Measurements from ENCODE around the gene SEC22C.

DNA sequence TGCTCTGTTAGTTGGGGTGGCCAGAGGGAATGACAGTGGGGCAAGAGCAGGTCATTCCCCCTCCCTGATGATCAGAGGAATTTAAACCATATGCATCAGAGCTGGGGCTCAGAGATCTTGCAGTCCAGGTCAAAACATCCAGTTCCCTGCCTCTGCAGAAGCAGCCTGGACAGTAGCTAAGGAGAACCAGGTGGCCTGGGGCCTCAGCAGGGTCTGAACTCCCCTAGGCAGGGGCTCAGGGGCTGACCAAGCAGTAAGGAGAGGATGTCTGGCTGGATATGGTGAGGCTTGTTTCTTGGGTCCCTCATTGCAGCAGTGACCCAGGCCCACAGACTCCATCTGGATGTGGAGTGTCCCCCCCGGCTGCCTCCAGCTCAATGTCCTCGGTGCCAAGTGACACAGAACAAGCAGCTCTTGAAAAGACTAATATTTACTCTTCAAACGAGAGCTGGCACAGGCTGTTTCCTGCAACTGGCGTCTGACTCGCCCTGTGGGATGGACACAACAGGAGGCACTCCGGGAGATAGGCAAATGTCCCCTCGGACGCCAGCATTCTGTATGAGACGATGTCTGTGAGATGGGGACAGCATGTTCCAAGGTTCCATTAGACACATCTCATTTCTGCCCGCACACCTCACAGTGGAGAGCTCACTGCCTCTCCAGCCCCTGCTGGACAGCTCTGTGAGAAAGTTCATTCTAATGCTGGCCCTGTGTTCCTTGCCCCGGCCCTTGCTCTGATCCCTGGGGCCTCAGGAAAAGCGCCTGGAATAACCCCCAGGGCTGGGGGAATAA is 37.1 kb downstream of the SEC22C start:
- TF ChIP-seq, protein P1, sequence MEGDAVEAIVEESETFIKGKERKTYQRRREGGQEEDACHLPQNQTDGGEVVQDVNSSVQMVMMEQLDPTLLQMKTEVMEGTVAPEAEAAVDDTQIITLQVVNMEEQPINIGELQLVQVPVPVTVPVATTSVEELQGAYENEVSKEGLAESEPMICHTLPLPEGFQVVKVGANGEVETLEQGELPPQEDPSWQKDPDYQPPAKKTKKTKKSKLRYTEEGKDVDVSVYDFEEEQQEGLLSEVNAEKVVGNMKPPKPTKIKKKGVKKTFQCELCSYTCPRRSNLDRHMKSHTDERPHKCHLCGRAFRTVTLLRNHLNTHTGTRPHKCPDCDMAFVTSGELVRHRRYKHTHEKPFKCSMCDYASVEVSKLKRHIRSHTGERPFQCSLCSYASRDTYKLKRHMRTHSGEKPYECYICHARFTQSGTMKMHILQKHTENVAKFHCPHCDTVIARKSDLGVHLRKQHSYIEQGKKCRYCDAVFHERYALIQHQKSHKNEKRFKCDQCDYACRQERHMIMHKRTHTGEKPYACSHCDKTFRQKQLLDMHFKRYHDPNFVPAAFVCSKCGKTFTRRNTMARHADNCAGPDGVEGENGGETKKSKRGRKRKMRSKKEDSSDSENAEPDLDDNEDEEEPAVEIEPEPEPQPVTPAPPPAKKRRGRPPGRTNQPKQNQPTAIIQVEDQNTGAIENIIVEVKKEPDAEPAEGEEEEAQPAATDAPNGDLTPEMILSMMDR (IDR thresholded peaks at IDR 0.05) = peak in 3 of 4 experiments; percentile 9 to 50 (median 34)
- no peak for TF ChIP-seq POLR2A (IDR thresholded peaks at IDR 0.05)

Measured in prostate gland (tissue), 2 donors.